GM18508 (cell line): ENCODE data around the gene RNF141.
A peak's percentile ranks its signal among the peaks of the same experiment; 100 is the strongest.

ENCODE experiments used
- ATAC-seq: cut with Tn5 transposase; IDR thresholded peaks from one replicate; pipeline ENCODE4 v1.9.1; 2021; ENCODE audit warnings: moderate number of reproducible peaks; ENCODE audit not compliant: insufficient read depth, unreplicated experiment

The RNF141 gene

GRCh38 chr11:10540915-10541560, at the start of gene RNF141:
Gene RNF141 (minus strand): TSS chr11:10541187. CDS start chr11:10534158, 7,029 bp downstream.
- peak; percentile 89 for ATAC-seq

DNA sequence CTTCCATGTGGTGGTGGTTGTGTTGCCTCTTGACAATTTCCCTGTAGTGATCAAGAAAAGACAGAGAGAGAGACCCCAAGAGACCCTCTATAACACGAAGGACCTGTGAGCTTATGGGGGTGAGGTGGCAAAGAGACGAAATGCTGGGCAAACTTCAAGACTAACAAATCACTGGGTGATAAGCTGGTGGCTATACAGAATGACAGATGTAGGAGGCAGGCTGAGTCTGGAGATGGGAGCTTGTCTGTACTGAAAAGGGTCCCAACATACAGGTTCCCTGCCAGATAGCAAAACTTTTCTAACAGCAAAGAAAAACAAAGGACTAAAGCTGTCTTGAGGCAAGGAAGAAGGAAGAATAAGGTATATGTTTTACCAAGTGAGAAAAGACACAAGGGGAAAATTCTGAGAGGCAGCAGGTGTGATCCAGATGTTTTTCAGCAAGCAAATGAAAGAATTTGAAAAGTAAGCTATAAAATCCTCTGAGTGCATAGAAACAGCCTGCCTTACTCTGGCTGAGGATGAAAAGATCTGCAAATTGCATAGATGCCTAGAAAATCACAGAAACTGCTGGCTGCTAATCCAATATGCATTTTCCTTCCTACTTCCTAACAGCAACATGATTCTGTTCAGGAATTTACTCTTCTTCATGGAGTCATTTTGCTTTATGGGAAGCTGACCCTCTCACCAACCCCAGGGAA, 49.4 kb upstream of the RNF141 start:
- no peak for ATAC-seq

GRCh38 chr11:10588904-10589303, 47.9 kb upstream of the RNF141 start:
- no peak for ATAC-seq

DNA sequence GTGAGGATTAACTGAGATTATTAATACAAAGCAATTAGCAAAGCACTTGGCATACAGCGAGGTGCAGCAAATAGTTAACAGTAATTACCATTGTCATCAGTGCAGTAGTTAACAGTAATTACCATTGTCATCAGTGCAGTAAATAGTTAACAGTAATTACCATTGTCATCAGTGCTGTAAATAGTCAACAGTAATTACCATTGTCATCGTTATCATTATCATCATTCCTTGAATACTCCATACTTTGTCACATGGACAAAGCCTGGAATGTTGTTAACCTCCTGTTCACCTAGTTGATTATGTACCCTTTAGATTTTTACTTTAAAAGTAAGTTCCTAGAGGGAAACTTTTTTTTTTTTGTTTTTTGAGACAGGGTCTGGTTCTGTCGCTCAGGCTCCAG, 47.0 kb upstream of the RNF141 start:
- no peak for ATAC-seq

GRCh38 chr11:10587388-10587787, 46.4 kb upstream of the RNF141 start:
- ATAC-seq: no peak

DNA sequence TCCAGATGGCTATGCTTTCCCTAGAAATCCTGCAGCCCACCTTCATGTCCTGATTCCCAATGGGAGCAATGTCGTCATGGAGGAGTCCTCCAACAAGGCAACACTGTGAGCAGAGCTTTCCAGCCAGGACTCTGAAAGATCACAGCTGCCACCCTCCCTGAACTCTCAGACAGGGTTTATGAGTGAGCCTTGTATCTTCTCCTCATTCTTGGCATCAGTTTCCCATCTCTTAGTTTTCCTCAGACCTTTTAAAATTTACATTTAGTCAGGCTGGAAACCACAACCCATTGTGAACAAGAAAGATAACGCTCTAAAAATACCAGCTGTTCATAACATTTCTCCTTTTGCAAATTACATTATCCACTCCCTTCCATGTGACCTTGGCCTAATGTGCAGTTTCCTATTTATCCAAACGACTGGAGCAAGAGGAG, 43.1 kb upstream of the RNF141 start:
- ATAC-seq: no peak

DNA sequence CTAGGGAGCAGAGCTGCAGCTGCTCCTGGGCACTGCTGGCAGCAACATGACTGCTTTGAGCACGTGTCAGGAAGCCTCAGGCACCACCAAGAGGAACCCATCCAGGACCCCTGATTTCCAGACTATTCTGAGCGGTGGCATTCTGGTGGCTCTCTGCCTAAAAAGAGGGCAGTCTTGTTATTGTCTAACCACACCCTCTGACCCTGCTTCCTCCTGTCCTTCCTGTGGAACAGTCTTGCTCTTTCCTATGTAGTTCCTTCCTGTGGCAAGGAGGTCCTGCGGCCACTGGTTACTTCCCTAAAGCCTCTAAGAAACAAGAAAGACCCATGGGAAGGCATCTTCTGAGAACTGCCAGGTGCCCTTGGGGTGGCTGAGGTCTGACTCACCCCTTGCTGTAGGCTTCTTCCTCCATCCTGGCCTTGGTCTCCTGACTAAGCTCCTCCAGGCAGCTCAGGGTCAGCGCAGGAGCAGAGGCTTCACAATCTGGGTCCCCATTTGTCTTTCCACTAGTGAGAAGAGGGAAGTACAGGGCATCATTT, 40.6 kb upstream of the RNF141 start:
- ATAC-seq: no peak

GRCh38 chr11:10580623-10581022, 39.6 kb upstream of the RNF141 start:
- no peak for ATAC-seq

DNA sequence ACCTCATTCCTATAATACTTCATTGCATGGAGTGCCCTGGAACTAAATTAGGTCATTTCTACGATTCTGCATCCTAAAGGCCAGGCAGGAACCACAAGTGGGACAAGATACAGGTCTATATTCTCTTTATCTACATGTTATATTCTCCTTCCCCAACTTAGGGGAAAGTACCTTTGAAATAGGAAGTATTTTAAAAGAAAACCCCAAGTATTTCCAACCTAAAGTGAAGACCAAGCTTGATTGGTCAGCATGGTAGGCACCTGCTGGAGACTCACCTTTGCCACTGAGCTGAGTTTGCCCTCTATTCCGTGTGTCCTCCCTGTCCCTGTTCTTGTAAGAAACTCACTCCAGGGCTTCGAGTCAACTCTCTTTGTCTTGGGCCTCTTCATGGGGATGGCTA, 38.7 kb upstream of the RNF141 start:
- ATAC-seq: no peak

- no peak for ATAC-seq
Observed at GRCh38 chr11:10576035-10576398, 35.0 kb upstream of the RNF141 start.

DNA sequence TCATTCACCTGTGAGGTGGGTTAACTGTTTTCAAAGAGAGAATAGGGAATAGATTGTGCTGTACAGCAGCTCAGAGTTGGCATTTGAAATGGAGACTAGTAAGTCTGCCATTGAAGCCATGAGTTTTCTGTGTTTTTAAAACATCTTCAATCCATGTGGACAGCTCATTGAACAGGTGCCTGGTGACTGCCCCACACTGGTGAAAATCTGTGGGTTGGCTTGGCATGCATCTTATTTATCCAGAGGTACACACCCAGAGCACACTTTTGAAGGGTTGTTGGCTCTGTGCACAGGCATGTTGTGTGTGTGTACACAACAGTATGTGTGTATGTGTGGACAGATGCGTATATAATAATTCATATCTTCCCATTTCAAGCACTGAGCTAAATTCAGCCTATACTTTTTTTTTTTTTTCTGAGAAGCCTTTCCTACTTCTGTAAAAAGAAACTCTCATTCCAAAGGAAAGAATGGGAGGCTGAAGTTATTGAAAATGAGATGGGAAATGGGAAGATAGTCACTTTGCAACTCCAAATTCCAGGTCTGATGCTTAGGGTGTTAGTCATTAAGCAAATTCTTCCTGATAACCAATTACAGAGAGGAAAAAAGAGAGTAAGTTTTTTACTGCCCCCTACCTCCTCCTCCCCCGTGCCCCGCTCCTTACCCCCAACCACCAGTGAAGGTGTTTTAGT, 34.5 kb upstream of the RNF141 start:
- no peak for ATAC-seq

- no peak for ATAC-seq
Observed at GRCh38 chr11:10573556-10573955, 32.6 kb upstream of the RNF141 start.

GRCh38 chr11:10573028-10573427, 32.0 kb upstream of the RNF141 start:
- ATAC-seq: no peak

DNA sequence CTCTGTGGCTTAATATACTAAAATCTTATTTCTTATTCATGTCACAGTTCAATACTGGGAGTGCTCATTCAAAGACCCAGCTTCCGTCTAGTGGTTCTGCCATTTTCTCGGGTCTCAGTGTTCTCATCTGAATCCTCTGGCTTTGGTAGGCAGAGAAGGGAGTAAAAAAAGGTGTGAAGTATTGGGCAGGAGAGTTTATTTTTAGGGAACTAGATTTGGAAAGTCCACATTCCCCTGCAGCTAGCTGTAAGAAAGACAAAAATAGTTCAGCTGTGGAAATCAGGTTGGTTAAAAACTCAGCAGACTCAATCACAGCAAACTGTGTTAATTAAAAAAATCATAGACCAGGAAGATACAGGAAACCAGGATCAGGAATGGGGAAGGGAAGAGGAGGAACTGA, 31.5 kb upstream of the RNF141 start:
- ATAC-seq: no peak

GRCh38 chr11:10568486-10568941, 27.5 kb upstream of the RNF141 start, which contains the start of gene LYVE1:
Gene LYVE1 (minus strand): TSS chr11:10568665. CDS start chr11:10568532, 133 bp downstream.
- no peak for ATAC-seq

DNA sequence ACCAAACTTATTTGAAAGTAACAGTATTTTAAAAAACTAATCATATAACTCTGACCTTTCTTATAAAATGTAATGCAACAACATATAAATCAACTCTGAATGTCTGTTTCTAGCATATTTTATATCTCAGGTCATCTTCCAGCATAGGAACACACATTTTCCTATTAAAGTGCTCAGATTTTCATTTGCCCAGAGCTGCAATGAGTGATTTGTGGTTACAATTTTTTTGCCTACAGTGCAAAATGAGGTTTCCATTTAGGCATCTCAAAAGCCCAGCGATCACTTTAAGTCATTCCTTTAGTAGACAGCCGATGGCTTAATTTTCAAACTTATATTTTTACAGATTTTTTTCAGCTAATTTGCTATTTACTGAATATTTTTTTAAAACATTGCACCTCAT, 26.5 kb upstream of the RNF141 start:
- no peak for ATAC-seq

- no peak for ATAC-seq
Observed at GRCh38 chr11:10566257-10566957, 25.4 kb upstream of the RNF141 start.

DNA sequence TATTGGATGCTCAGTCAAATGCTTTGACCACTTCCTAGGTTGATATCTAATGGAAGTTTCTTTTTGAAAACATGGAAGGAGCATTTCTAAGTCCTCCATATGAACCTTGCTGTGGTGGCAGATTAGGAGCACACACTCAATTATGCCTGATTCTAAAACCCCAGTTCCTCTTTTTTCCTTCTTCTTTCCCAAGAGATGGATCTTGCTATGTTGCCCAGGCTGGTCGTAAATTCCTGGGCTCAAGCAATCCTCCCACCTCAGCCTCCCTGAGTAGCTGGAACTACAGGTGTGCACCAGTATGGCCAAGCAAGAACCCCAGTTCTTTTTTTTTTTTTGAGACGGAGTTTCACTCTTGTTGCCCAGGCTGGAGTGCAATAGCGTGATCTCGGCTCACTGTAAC, 24.5 kb upstream of the RNF141 start:
- no peak for ATAC-seq

DNA sequence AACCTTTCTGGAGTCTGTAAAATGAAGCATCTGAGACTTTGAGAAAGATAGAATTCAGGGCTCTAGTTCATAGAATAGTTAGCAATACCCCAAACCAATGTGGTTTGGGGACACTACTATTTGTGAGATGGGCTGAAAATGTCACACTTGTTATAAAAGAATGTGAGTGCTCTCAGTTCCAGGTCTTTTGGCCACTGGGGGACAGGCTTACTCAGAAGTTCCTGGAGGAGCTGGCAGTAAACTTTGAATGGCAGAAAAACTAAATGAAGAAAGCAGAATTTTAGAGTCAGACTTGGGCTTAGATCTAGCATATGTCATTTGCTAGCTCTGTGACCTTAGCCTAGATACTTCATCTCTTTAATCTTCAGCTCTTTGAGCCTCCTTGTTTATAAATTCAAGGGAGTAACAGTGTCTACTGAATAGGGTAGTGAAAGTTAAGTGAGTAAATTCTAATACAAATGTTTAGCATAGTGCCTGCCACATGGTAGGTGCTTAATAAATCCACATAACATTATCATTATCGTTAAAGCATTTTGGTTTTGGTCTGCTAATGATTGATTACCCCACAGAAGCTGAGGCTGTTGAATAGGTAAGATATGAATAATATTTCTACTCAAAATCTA, 23.8 kb upstream of the RNF141 start:
- ATAC-seq: no peak

DNA sequence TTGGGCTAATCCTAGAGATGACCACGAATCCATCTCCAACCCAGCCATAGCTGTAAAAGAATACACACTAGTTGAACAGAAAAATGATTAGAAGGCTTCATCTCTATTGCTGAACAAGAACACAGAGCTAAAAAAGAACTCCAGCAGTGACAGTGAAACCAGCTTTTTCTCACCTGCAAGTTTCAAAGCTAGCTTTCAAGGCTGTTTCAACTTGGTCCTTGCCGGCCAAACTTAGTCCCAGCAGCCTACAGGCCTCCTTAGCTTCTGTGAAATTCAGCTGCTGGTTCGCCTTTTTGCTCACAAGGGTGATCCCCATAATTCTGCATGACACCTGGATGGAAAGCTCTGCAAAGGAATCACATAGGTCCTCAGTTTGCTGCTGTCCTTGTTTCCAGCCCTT, 23.0 kb upstream of the RNF141 start:
- no peak for ATAC-seq
